NCI-H1436 treated with DMSO at 0.1 percent for 48 hours (cell line): ENCODE results near the gene MKI67.
"Not testable (repeated sequence)": the region's sequence is repeated elsewhere in the genome, so short reads cannot be mapped to it uniquely, and the experiment has no call there.

Experiments used
- DNase-seq: peaks from one replicate; lab custom pipeline; 2025; lab: John Stamatoyannopoulos, UW

Gene MKI67, protein sequence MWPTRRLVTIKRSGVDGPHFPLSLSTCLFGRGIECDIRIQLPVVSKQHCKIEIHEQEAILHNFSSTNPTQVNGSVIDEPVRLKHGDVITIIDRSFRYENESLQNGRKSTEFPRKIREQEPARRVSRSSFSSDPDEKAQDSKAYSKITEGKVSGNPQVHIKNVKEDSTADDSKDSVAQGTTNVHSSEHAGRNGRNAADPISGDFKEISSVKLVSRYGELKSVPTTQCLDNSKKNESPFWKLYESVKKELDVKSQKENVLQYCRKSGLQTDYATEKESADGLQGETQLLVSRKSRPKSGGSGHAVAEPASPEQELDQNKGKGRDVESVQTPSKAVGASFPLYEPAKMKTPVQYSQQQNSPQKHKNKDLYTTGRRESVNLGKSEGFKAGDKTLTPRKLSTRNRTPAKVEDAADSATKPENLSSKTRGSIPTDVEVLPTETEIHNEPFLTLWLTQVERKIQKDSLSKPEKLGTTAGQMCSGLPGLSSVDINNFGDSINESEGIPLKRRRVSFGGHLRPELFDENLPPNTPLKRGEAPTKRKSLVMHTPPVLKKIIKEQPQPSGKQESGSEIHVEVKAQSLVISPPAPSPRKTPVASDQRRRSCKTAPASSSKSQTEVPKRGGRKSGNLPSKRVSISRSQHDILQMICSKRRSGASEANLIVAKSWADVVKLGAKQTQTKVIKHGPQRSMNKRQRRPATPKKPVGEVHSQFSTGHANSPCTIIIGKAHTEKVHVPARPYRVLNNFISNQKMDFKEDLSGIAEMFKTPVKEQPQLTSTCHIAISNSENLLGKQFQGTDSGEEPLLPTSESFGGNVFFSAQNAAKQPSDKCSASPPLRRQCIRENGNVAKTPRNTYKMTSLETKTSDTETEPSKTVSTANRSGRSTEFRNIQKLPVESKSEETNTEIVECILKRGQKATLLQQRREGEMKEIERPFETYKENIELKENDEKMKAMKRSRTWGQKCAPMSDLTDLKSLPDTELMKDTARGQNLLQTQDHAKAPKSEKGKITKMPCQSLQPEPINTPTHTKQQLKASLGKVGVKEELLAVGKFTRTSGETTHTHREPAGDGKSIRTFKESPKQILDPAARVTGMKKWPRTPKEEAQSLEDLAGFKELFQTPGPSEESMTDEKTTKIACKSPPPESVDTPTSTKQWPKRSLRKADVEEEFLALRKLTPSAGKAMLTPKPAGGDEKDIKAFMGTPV (N-terminal part only)

DNA sequence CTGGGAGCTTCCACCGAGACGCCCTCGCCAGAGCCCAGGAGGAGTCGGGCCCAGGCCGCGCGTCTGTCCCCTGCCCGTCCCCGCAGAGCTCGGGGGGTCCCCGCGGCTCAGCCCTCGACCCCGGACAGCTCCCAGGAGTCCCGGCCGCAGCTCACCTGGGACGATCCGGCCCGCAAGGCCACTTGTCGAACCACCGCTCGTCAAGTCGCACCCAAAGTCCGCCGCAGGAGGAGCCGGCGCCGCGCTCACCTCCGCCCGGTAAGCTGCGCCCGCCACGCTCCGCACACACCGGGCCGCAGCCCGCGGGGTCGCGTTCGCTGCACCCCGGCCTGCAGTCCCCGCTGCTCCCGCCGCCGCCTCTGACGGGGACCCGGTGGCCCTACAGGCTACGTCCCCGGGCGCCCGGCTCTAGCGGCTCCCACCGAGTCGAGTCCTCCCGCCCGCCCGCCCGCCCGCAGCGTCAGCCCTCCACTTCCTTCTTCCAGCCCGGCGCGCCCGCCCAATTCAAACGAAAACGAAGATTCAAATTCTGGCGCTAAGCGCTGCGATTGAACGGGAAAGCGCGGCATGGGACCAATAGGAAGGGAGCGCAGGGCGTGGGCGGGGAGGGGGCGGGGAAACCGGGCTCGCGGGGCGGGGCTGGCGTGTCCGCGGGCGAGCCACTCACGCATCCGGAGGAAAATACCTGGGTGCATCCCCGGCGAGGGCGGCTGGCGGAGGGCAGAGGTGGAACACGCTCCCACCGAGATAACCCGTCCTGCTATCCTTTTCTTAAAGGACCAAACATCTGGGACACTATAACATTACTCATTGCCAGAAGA is at the start of gene MKI67:
MKI67 (minus strand) TSS at position 480 of the 821 bp plus-strand sequence. CDS start 756 bp downstream, outside the sequence.
- DNase-seq: peak; percentile 83

DNA sequence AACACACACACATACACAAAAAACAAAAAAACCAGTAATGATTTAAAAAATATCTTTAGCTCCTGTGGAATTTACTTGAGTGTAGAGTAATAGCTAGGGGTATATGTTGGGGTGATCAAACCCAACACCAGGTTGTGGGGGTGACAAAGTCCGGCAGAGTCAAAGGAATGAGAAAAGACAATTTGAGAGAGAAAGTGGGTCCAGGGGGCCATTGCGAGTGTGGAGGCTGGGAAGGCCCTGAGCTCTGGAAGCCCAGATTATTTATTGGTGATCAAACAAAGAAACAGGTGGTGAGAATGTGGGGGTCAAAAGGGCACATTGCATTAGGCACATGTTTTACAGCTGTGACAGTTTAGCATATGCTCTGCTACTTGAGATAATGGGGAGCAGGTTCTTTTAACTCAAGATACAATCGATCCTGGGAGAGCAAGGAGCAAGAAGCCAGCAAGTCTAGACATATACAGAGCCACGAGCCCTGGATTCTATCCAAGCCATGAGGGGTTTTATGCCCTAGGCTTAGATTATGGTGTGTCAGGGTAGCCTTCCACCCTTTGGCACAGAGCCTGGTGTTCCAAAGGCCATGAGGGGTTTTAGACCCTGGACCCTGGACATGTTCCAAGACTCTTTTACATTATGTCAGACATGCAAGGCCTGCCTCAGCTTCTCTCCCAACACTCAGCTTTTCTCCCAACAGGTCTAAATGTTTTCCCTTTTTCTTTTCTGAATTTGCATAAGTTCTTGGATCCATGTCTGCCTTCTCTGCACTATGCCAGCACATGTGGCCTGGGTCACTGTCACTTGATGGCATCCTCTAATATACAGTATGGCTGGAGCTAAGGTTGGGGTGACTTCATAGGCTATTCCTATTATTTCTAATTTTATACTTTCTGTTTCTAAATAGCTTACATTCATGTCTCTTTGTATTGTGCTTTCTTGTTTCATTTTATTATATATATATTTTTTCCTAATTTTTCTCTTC is 48.6 kb upstream of the MKI67 start:
- DNase-seq: no peak

DNA sequence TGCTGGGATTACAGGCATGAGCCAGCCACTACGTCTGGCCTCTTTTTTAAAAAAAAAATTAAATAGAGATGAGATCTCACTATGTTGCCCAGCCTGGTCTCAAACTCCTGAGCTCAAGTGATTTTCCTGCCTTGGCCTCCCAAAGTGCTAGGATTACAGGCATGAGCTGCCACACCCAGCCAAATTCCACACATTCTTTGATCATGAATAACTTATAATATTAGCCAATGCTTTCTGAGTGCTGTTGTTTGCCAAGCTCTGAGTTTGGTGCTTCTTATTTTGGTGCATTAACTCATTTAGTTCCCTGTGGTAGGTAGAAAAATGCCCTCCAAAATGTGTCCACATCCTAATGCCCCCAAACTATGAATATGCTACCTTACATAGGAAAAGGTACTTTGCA is 47.2 kb upstream of the MKI67 start:
- DNase-seq: no peak

DNA sequence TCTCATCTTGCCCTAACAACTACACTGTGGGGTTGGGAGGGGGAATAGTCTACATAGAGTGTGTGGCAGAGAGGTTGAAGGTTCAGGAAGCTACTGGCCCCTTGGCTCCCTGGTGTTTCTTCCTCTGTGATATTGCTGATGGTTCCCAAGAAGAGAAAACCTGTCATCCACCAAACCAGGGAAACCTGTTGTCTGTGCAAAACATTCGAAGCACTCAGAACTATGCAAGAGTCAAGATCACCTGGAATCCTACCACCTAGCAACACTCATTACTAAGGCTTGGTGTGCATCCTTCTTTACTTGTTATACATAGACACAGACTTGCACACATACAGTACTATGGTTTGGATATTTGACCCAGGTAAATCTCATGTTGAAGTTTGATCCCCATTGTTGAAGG is 46.5 kb upstream of the MKI67 start:
- no peak for DNase-seq

DNA sequence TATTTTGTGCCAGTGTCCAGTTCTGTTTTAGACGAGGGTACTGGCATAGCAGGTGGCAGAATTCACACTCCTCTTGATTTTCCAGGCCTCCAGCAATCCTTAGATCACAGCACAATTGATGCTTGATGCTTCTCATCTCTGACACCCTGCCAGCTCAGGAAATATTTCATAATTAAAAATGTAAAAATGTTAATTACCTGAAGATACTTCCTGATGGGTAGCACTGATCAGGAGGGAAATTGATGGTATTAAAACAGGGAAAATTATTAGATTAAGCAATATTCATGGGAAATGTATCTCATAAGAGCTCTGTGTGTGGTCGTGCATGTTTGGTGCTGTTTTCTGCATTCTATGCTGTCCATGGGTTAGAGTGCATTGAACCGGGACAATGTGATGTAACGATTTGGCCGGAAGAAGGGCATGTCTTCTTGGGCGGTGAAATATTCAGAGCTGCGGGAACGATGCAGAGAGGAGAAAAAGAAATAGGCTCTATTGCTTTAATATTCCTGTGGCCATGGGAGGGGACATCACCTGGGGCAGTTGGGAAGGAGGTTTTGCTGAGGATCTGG is 43.7 kb upstream of the MKI67 start:
- DNase-seq: no peak

DNA sequence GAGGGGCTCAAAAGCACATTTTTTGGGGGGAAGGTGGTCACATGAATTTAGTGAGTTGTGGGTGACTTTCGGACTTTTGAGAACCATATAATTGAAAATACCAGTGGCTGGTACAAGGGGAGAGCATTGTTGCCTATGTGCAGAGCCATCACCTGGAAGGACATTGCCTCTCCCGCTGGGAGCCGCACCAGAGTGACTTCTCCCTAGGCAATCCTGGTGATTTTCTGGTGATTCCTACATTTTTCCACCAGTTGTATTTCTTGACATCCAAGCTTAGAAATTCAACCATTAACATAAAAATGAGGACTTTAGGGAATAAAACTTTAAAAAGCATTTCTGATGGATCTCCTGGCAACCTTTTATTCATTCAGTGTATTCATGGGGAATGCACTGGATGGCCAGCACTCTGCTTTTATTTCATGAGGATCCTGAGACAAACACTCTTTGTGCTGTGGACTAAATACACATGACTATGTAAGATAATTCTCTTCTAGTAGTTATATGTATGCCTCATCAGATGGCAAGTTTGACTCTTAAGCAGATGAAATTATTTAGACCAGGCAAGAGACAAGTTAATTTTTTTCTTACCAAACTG is 41.8 kb upstream of the MKI67 start:
- DNase-seq: no peak

DNA sequence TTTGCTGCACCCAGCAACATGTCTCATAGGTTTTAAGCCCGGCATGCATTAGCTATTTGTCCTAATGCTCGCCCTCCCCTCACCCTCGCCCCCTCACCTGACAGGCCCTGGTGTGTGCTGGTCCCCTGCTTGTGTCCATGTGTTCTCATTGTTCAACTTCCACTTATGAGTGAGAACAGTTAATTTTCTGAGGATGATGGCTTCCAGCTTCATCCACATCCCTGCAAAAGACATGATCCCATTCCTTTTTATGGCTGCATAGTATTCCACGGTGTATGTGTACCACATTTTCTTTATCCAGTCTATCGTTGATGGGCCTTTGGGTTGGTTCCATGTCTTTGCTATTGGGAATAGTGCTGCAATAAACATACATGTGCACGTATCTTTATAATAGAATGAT is 40.9 kb upstream of the MKI67 start:
- not testable (repeated sequence) for DNase-seq

DNA sequence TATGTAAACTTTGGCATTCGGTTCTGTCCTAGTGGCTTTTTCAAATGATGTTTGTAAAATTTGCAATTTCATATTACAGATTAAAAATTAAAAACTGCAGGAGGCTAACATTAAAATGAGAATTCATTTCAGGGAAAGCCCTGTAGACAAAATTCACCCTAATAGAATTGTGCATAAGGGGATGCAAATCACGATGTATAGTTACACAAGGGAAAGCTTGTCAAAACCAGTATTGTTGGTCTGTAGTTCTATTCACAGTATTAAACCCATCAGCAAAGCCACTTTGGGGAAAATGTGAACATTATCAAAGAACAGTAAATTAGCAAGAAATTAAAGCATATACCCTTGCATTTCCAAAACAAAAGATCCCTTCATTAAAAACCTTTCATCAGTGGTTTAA is 39.9 kb upstream of the MKI67 start:
- DNase-seq: no peak

DNA sequence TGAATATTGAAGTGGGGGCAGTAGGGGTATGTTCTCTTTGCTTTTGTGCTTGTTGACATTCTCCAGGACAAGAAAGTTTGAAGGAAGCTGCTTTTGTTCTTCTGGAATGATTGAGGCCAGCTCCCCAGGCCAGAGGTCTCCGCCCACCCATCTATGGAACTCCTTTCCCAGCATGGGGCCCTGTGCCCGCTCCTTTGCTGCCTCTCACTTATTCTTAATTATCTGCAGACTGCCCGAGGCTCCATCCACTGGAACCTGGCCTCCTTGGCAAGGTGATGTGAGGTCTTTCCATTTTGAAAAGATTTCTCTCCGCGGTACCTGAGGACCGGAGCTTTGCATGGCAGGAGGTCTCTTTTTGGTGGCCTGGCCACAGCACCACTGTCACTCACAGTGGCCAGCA is 39.3 kb upstream of the MKI67 start:
- no peak for DNase-seq

DNA sequence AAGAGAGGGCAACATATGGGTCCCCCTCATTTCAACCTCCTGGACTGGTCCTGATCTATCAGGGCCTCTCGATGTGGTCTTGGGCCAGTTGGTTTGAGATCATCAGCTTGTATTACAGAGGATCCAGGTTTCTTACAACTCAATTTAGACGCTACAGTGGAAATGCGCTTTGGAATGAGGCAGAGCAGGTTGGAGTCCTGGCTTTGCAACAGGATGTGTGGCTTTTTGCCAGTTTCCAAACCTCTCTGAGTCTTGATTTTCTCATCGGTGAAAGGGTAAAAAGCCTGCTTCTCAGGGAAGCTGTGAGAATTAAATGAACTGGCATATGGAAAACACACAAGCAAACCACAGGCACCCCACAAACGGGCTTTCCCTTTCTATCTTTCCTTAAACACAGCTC is 37.5 kb upstream of the MKI67 start:
- no peak for DNase-seq

DNA sequence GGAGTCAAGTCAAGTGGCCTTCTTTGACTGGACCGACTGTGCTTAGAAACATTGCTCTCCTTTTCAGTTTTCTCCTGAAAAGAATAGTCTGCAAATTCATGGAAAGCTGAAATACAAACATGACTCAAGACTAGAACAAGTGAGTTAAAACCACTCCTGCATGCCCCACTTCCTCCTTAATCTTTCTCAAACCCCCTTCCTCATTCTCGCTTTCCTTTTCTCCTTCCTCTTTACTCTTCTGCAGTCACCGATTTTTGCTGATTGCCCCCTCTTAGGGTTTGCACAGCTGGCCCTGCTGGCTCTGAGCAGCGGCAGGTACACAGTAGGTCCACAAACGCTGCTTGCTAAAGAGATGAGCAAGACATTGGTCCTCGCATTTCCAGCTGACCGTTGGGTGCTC is 34.8 kb upstream of the MKI67 start:
- no peak for DNase-seq

DNA sequence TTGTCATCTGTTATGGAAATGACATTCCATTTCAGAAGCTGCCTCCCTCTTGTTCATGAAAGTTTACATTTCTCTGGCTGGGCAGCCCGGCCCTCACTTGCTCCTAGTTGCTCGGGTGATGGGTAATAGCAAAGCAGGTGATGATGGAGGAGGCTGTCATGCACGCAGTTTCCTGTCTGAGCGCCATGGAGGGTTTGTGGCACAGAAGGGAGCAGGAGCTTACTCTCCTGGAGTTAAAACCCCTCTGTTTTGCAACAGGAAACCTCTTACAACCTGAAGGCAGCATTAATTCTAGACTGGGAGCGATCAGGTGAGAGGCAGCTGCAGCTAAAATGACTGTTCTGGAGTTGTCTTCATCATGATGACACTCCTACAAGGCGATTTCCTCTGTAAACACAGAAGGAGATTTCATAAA is 34.1 kb upstream of the MKI67 start:
- no peak for DNase-seq

DNA sequence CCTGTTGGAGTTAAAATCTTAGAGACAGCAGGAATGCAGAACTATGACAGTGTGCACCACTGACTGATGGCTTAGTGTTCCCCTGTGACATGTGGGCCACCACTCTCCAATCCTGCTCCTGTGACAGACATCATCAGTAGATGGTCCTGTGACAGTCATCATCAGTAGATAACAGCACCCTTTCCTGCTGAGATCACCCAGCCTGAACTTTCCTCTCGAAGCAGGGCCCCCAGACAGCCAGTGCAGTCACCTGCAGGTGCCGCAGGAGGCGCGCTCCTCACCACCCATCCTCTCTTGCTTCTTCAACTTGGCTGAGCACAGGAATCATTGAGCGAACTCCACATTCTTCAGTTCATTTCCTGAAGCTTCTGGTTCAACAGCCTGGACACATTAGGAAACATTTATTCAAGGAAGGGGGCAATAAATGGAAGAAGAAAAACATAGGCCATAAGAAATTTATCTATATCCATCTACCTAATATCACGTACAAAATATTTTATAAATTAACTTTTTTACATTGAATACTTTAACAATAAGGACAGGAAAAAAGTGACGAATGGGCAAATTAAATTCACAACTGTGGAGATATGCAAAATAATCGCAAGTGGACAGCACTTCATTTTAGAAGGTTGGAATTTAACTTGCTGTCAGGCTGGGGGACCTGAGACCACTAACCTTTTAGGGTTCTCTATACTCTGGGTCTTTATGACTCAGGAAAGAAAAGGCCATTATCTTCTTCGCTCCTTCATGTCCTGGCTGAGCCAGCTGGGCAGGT is 32.0 kb upstream of the MKI67 start:
- DNase-seq: no peak

DNA sequence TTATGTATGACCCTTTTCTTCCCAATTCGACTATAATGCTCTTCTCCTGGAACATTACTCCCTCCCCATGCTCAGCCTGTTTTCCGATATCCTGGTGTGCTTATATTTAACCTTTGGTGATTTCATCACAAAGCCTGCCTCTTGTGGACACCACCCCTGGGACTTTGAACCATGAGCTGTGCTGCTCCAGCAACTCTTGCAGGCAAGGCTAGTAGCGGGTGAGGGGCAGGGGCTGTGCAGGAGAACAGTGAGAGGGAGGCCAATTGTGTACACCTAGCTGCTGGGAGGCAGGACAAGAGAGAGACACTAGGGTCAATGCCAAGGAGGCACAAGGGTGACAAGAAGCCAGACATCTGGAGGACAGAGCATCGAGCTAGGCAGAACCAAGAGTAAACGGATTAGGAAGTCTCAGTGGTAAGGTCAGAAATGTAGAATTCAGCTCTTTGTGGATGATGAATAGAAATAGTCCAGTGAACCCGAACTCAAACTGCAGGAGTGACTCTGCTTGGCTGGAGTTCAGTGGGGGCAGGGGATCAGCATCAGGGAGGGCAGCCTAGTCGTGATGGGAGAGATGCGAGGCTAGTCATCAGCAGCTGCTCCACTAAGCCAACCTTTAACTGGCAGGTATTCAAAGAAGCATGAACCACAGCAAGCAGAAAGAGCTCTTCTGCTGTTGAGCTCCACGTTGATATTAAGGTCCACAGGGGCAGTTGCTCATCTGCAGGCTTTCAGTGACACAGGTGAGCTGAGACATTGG is 31.0 kb upstream of the MKI67 start:
- no peak for DNase-seq

DNA sequence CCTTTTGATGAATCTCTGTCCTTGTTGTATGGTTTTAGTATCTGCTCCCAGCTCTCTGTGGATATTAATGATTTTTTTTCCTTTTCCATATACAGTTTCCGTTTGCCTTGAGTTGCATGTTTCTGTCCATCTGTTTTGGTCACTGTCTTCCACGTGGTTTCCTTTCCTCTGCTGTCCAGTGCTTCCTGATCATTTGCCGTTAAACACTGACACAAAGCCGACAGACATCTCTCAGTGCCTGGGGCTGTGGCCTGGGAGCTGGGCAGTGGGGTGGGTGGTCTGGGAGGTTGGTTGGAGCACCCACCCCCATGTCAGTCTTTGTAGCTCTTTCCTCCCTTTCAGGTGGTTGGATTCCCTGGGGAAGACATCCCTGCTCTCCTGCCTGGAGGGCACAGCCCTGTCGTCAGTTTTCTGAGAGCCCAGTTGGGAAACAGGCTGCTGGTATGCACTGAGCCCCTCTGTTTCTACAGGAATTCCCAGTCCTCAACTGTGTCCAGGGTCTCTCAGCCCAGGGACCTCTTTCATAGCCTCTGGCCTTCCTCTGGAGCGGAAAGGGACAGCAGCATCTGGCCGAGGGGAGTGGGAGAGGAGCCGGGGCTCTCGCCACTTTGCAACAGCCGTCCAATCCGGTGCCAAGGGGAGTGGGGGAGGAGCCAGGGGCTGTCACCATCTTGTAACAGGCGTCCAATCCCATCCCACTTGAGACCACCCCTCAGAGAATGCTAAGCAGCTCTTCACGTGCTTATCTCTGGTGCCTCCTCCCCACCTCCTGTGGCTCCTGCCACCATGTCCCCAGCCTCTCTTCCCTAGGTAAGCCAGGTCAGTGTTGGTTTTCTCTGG is 26.7 kb upstream of the MKI67 start:
- DNase-seq: no peak

DNA sequence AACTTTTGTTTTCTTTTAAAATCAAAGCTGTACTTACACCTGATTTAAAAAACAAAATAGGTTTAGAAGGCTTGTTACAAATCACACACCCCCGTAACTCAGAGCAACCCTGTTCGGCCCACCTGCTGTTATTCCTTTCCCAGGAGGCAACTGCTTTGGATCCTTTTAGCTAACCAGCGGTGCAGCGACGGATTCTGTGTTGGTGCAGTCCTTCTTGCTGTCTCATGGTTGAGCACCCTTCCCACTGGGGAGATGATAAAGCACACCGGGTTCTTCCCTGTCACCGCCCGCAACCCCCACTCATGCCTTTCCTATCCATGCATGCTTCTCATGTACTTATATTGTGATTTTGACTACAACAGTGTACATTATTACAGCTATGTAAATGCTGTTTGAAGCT is 24.8 kb upstream of the MKI67 start:
- no peak for DNase-seq

DNA sequence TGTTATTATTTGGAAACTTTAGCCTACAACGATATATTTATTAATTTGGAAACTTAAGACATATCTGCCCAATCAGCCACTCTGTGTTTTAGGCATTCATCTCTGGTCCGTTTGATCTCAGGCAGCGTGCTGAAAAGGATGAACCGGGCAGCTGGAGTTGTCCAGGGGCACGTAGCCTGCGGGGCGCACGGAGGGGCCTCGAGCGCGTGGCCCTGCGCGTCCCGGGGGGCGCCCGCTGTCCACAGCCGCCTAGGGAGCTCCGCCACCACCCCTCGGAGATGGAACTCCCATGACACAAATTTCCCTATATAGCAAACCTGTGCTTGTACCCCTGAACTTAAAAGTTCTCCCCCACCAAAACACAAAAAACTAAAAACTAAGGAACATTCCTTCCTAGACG is 24.3 kb upstream of the MKI67 start:
- no peak for DNase-seq
